ENCODE measurements around the gene RBM20.

RBM20 gene

DNA sequence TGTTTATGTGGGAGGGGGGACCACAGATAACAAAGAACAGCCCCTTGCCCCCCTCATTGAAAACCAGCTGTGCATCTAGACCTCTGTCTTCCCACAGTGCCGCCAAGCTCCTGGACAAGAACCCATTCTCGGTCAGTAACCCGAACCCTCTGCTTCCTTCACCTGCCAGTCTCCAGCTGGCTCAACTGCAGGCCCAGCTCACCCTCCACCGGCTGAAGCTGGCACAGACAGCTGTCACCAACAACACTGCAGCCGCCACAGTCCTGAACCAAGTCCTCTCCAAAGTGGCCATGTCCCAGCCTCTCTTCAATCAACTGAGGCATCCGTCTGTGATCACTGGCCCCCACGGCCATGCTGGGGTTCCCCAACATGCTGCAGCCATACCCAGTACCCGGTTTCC lies 136.6 kb downstream of the RBM20 start:
- in situ Hi-C loops (cut with HindIII; ENCODE audit: low sequenced_read_pairs), result no loop called here

DNA sequence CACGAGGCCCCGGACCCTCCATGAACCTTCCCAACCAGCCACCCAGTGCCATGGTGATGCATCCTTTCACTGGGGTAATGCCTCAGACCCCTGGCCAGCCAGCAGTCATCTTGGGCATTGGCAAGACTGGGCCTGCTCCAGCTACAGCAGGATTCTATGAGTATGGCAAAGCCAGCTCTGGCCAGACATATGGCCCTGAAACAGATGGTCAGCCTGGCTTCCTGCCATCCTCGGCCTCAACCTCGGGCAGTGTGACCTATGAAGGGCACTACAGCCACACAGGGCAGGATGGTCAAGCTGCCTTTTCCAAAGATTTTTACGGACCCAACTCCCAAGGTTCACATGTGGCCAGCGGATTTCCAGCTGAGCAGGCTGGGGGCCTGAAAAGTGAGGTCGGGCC lies 137.0 kb downstream of the RBM20 start:
- in situ Hi-C loops (cut with HindIII; ENCODE audit: low sequenced_read_pairs), result no loop called here

DNA sequence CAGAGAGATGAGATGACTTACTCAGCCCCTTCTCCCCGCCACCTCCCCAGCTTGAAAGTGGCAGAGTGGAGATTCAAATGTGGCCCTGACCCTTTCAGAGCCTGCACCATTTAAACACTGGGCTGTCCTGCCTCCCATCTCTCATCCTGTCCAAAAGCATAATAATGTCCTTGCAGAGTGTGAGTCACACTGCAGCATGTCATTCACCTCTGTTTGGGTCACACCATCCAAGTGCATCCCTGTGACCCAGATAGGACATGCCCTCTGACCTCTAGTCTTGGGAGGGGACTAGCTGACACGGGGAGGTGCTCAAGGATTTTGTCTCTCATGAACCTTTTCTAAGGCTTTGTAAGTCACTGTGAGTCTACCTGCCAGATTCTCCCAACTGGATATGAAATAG lies 138.5 kb downstream of the RBM20 start:
- in situ Hi-C loops (cut with HindIII; ENCODE audit: low sequenced_read_pairs), result no loop called here

DNA sequence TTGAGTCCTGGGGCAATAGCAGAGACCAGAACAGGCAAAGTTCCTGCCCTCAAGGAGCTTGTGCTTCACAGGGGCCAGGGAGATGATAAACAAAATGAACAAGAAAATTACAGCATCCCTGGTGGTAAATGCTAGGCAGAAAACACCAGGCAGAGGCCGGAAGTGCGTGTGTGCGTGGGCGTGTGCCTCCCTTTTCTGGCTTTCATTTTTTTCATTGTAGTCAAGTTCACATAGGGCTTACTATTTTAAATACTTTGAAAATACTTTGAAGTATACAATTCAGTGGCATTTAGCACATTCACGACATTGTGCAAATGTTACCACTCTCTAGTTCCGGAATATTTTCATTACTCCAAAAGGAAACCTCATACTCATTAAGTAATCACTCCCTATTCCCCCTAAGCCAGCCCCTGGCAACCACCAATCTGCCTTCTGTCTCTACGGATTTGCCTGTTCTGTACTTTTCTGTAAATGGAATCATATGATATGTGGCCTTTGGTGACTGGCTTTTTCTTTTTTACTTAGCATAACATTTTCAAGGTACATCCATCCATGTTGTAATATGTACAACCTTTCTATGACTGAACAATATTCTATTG lies 139.5 kb downstream of the RBM20 start:
- in situ Hi-C loops (cut with HindIII; ENCODE audit: low sequenced_read_pairs), result no loop called here

DNA sequence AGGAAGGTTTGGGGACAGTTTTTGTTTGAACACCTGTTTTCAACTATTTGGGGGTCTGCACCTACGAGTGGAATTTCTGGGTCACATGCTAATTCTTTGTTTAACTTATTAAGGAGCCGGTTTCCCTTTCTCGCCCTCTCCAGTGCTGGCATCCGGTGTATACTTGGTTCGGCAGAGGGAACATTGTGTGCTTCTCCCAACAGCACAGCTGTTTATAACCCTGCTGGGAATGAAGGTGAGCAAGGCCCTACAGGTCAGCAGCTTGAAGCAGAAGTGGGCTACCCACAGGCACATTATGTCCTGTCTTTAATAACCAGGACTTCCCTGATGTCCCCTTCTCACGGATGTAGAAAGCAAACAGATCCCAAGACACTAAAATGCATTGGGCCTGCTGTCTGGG lies 140.1 kb downstream of the RBM20 start:
- in situ Hi-C loops (cut with HindIII; ENCODE audit: low sequenced_read_pairs), result no loop called here

DNA sequence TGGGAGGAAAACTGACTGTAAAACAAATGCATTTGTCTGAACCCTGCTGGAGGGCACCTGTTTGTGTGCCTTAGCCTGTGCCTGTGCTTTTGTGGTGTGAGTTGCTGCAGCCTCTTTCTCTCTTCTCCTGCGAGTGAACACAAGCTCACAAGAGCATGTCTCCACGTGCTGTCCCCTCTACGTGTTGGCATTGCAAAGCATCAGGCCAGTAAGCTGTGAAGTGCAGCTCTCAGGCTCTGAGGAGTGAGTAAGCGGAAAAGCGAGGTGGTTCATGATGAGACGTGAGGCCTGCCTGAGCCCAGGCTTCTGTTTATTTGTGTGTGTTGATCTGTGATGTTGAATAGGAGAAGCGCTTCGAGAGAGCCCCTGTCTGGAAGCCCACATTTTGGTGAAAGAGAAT lies 142.0 kb downstream of the RBM20 start:
- in situ Hi-C loops (cut with HindIII; ENCODE audit: low sequenced_read_pairs), result no loop called here

DNA sequence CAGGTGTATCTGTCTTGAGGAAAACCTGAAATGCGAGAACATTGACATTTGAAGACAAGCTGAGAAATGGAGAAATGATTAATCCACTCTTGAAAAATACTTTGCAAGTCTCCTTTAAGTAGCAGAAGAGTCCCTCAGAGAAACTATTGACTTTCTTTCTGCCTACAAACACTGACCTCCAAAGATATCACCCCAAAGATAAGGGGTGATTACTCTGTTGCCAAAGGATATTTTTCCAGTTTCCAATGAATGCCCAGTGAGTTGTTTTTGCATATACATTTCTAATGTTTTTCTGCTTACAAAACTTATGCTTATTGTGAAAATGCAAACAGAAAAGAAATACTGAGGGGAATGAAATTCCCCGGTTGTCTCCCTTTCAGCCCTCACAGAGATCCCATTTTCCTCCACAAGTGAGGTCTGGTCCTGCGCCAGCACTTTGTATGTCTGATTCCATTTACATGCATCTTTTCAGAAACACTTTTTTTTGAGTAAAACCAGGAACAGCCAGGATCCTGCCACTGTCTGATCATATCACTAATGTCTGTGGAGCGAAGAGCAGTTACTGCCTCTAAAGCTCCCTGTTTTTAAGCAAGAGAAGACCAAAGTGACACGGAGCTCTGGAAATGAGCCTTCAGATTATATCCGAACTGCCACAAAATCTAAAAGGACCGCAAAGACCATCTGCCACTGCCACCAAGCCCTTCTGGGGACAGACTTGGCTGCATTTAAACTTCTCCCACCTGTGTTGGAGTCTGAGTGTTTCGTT lies 144.7 kb downstream of the RBM20 start:
- in situ Hi-C loops (cut with HindIII; ENCODE audit: low sequenced_read_pairs), result no loop called here

DNA sequence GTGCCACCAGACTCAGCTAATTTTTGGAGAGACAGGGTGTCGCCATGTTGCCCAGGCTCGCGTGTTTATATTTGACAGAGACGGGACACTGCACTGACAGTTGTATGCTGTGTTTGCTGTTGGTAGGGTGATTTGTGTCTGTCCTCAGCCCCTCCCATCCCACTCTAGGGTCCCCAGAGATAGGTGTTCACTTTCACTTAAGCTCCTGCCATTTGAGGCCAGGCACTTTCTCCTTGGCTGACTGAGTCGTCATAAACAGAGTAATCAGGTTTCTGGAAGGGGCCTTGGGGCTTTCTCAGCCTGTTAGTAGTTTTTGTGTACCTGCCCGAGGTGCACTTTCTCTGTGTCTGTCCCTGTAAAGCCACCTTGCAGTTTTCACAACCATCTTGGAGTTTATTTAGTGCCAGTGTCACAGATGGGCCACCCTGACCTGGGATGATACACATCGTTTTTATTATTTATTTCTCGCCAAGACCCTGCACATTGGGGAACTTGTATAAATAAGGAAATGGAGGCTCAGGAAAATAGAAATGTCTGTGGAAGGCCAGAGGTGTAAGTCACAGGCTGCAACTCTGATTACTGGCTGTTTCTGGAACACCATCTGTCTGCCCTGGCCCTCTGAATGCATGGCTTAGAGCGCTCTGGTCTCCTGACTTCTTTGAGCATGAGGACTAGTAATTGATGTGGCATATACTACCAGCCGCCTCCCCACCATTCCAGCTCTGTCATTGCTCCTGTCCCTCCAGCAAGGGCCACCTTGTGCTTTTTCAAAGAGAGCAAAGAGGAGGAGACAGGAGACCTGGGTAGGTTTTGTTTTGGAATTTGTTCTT lies 145.7 kb downstream of the RBM20 start:
- in situ Hi-C loops (cut with HindIII; ENCODE audit: low sequenced_read_pairs), result no loop called here

DNA sequence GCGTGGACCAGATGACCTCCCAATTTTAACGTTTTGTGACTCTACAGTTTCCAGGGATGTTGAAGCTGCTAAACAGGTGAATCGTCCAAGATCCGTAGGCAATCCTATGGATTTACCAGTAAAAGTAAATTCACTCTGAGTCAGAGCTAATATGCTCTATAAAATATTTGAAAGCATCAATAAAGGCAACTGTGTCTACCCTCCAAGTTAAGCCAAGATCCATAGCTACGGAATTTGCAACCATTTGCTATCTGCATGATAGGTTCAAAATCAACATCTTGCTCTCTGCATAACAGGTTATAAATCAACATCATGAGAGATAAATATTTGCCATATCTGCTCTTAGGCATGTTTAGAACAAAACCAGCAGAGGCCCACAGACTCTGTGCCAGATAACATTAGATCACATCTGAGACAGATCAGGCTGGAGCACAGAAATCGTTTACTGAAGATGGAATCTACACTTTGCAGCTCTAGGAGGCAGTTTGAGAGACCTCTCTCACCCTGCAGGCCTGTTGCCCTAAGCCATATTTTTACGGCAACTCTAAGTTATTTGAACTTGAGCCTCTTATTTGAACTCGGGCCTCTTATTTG lies 146.9 kb downstream of the RBM20 start:
- in situ Hi-C loops (cut with HindIII; ENCODE audit: low sequenced_read_pairs), result no loop called here

DNA sequence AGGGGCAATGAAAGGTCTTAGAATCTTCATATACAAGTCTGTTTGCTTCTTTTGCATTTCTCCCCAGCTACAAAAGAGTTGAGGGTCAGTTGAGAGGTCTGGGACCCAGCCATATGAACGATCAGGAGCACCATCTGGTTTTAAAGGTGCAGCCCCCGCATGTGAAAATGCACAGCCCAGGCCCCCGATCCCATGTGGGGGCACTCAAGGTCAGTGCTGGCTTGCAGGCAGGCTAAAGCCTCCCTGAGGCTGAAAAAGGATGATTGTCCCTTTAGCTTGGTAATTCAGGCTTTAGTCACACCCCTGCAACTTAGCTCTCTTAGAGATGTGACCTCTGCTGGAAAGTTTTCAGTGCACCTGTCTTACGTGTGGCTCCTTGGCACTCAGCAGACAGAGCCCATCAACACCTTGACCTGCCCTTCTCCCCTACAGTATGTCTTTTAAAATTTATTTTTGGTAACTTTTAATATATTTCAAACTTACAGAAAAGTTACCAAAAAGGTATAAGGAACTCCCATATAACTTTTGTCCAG lies 147.5 kb downstream of the RBM20 start:
- in situ Hi-C loops (cut with HindIII; ENCODE audit: low sequenced_read_pairs), result no loop called here

DNA sequence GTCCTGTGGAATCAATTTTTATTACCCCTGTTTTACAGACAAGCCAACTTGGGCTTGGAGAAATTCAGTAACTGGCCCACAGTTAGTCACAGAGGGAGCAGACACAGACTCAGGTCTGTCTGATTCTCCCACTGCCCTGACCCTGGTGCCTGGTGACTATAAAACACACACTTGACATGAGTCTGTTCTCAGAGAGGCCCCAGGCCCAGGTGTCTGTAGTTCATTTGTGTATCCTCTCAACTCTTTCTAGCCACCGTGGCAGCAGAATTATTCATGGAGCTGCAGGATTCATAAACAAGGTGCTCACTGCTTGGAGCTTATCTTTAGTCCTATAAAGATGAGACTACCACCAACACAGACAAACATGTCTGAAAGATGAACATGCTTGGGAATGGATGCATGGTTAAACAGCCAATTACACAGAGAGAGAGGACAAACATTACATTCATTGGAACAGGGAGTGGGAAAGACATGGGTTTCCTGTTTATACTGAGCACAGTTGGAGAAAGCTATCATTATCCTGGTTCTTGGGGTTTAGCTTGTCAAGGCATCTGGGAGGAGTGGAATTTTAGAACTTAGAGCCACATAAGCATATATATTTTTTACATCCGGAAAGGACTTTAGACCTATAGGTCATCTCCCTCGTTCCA lies 148.5 kb downstream of the RBM20 start:
- in situ Hi-C loops (cut with HindIII; ENCODE audit: low sequenced_read_pairs), result no loop called here

DNA sequence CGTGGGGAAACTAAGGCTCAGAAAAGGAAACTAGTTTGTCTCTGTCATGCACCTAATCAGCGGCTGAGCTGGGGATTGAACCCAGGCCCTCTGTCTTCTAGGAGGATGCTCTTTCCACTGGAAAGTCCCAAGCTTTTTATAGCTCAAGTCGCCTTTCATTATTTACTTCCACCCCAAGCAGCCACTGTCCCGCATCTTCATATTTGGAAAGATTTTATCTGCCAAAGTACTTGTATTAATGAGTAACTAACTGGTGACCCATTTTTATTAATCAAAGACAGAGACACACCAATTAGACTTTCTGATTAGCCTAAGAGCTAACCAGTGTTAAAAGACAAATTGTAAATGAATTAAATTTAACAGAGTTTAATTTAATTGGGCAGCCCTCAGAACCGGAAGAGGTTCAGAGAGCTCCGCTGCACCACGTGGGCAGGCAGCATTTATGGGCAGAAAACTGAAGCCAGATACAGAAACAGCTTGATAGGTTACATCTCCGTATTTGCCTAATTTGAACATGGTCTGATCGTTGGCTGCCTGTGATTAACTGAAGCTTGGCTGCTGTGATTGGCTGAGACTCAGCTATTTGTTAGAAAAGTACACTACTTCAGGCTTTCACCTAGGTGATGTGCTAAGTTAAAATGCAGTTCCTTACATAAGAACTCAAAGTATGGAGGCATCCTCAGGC lies 149.1 kb downstream of the RBM20 start:
- in situ Hi-C loops (cut with HindIII; ENCODE audit: low sequenced_read_pairs), result no loop called here

DNA sequence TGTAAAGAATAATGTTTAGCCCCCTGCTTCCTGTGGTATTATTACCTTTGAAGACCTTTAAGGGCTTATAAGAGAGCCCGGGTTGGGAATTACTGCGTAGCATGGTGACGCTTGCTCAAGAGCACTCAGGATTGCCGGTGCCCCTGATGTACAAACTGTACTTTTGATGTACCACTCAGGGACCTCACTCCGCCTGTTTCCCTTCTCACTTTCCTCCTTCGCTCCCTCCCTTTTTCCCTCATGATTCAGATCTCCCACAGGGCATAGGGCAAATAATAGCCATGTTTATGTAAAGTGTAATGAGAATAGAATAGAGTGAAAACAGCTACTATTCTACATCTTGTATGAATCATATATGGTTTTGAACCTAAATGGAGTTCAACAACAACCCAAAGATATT lies 149.8 kb downstream of the RBM20 start:
- in situ Hi-C loops (cut with HindIII; ENCODE audit: low sequenced_read_pairs), result no loop called here

DNA sequence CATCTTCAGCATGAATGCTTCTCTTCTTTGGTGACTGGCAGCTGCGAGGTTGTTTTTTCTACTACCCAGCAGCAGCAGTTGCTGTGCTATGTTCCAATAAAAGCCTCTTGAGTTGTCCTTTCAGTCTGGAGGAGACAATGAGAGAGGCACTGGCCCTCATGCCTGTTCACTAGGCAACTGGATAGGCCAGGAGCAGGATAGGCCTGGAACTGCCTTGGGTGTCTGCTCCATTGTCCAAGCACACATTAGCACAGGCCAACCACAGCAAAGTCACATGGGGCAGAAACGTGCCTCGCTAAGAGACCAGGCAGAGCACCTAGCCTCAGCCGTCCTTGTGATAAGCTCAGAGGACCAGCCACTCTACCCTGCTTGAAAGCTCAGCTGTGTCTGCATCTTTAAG lies 150.7 kb downstream of the RBM20 start:
- in situ Hi-C loops (cut with HindIII; ENCODE audit: low sequenced_read_pairs), result no loop called here

DNA sequence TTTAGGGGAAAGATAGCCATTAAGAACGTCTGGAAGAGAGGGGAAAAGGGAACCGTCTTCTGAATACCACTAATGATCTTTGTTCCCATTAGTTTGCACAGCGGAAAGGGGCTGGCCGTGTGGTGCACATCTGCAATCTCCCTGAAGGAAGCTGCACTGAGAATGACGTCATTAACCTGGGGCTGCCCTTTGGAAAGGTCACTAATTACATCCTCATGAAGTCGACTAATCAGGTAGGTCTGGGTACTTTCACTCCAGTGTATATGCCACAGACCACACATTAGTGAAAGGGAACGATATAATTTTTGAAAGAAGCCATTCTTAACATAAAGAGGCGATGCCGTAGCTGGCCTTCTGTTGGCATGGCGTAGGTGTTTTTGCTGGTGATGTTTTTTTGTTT lies 153.3 kb downstream of the RBM20 start:
- in situ Hi-C loops (cut with HindIII; ENCODE audit: low sequenced_read_pairs), result no loop called here

DNA sequence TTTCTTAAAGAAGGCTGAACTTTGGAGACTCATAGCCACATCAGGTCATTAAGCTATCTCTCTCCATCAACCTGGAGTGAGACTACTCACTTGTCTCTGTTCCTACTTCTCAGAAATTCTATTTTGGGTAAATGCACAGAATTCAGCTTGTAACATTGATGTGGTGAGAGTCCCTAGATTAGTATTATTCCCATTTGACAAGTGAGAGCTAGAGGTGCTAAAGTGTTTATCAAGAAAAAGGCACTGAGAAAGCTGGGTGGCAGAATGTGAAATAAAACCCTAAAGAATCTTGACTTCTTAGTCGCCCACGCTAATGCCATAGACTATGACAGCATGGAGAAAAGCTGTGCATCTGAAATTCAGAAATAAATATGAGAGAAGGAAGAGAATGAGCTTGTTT lies 154.2 kb downstream of the RBM20 start:
- in situ Hi-C loops (cut with HindIII; ENCODE audit: low sequenced_read_pairs), result no loop called here

DNA sequence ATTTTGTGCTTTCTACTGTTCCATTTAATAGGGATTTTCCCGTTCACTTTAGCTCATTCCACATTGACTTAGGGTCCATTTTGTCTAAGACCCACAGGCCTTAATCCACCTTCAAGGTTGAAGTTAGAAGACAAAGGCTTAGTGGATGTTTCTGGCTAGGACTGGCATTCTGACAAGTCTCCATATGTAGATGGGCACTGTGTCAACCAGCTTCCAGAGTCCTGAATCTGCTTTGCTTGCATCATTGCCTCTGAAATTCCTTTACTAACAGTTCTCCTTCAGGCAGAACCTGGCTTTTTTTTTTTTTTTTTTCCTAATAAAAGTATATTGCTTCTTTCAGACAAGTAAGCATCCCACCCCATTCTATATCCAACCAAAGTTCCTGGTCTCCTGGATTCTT lies 158.0 kb downstream of the RBM20 start:
- in situ Hi-C loops (cut with HindIII; ENCODE audit: low sequenced_read_pairs), result no loop called here

DNA sequence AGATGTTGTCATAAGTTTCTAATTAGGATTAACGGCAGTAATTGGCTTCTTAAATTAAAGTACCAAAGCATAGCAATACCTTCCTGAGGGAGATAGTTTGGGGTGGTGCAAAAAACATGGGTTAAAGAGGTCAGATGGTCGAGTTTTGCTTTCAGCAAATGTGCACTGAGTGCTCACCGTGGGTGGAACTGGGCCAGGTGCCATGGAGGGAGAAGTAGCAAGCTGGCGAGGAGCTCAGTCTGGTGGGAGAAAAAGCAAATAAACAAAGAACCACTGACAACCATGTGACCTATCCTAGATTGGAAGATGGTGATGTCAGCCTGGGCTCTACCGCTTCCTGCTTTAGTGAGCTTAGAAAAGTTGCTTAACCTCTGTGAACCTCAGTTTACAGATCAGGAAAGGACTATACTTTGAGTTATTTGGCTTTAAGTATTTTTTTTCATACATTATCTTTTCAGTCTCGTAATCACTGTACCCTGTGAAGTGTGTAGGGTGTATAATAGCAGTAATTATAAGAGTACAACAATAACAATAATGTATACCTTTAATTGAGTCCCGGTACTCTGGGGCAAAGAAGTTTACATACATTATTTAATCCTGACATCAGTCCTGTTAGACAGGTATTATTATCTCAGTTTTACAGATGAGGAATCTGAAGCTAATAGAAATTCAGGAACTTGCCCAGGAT lies 158.6 kb downstream of the RBM20 start:
- in situ Hi-C loops (cut with HindIII; ENCODE audit: low sequenced_read_pairs), result no loop called here

DNA sequence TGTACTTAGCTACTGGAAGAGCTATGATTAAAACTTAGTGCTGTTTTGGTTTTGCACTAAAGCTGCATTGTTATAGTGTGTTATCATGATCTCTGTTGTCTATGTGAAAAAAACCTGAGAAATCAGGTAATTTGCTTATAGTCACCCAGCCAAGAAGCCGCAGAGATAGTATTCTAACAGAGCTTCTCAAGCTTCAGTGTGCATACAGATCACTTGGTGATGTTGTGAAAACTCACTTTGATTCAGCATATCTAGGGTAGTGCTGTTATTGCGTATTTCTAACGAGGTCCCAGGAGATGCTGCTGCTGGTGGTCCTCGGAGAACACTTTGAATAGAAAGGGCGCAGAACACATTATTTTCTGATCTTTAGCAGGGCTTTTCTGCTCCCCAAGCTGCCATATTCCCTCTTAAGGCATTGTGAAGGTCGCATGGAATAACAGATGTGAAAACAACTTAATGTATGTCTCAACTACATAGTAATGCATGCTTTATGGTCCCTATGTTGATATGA lies 159.2 kb downstream of the RBM20 start:
- in situ Hi-C loops (cut with HindIII; ENCODE audit: low sequenced_read_pairs), result no loop called here

Data from DLD1 (cell line).